Prostate gland (tissue), 2 donors: ENCODE data around the gene CHRM3. TPM values are rescaled to one million over a fixed set of nuclear protein-coding genes. Genes with fewer than 3 reads are reported as not detected.

ENCODE experiments used
- DNase-seq: peaks from one replicate; pipeline ENCODE4 v3.0.0-alpha.2; 2019; ENCODE audit warnings: low spot score
- H3K27ac ChIP-seq, 2 donors: fragments of 200-600 bp; sonication (generic); 2 replicates each; pipeline ENCODE4 v1.5.1; 2017 to 2019
- H3K27me3 ChIP-seq: fragments of 200-600 bp; sonication (generic); replicated peaks from 2 replicates; pipeline ENCODE4 v1.5.1; 2019; ENCODE audit not compliant: insufficient read depth
- H3K36me3 ChIP-seq, 2 donors: fragments of 200-600 bp; sonication (generic); 1 replicate in 1 of 2; 2 replicates in 1 of 2; pipeline versions ENCODE4 v1.5.1 to v1.8.1; 2017 to 2019
- H3K4me1 ChIP-seq: fragments of 200-600 bp; sonication (generic); replicated peaks from 2 replicates; pipeline ENCODE4 v1.5.1; 2019
- H3K4me3 ChIP-seq, 2 donors: fragments of 200-600 bp; sonication (generic); 2 replicates each; pipeline ENCODE4 v1.5.1; 2017 to 2019
- H3K9me3 ChIP-seq: fragments of 200-600 bp; sonication (generic); 2 replicates; pipeline ENCODE4 v1.5.1; 2017
- CTCF ChIP-seq, 4 experiments: fragments of 200-600 bp in 2 of 4; fragments of 450-650 bp in 2 of 4; sonication (generic) in 2 of 4; IDR thresholded peaks; 1 replicate in 3 of 4; 2 replicates in 1 of 4; pipeline ENCODE4 v1.5.1; 2016 to 2019; ENCODE audit warnings: antibody characterized with exemption in 4 of 4, mild to moderate bottlenecking in 2 of 4, moderate library complexity in 2 of 4
- POLR2A ChIP-seq: fragments of 450-650 bp; IDR thresholded peaks from one replicate; pipeline ENCODE4 v1.6.1; 2016; ENCODE audit warnings: antibody characterized with exemption, mild to moderate bottlenecking
- POLR2AphosphoS5 ChIP-seq: sonication (generic); formaldehyde crosslinking; IDR thresholded peaks from one replicate; pipeline ENCODE4 v1.6.1; 2017; ENCODE audit warnings: antibody characterized with exemption
- WGBS: methylation state at CpG from one replicate; pipeline ENCODE4 v1.1.5; 2018; 5-methylcytosine and 5-hydroxymethylcytosine counted together
- intact Hi-C: fragments of 100-400 bp; cut with DNase I; formaldehyde crosslinking; loops from one replicate; pipeline ENCODE4 v1.14.2; 2022
- total RNA-seq, 2 donors: library from RNA; depleted of rRNA; stranded (reverse); fragments of >200 nt; gene quantifications; one replicate each; pipeline ENCODE4 v1.1.0, GENCODE V29; 2016

Gene CHRM3
- total RNA-seq, 2 donors from 2014 or later = 2.2 to 3.9 TPM

GRCh38 chr1:239349699-239350098 lies 36.7 kb upstream of the CHRM3 start:
- no peak overlapping the region for H3K4me3 ChIP-seq
- no peaks in the 10 kb centered on the region for H3K27me3 ChIP-seq
- no peaks in the 10 kb centered on the region for H3K36me3 ChIP-seq
- intact Hi-C loops = no loop called here
- H3K4me1 ChIP-seq = no peaks in the 10 kb centered on the region
- no peaks in the 10 kb centered on the region for H3K9me3 ChIP-seq
- no peak for TF ChIP-seq POLR2AphosphoS5
- no peak for TF ChIP-seq CTCF (IDR thresholded peaks at IDR 0.05)
- TF ChIP-seq POLR2A = no peak
- WGBS = 93% methylated on average over 6 of the region's 6 CpGs
- no peak for DNase-seq
- no peak overlapping the region for H3K27ac ChIP-seq

- no peaks in the 10 kb centered on the region for H3K9me3 ChIP-seq
- WGBS = 59% methylated on average over 3 of the region's 3 CpGs
- DNase-seq = no peak
- H3K36me3 ChIP-seq = no peaks in the 10 kb centered on the region
- TF ChIP-seq POLR2AphosphoS5 (no peak), POLR2A (no peak), CTCF (IDR thresholded peaks at IDR 0.05) (no peak)
- intact Hi-C loops = no loop called here
- H3K27me3 ChIP-seq = no peaks in the 10 kb centered on the region
- H3K4me3 ChIP-seq = no peak overlapping the region
- H3K4me1 ChIP-seq = no peaks in the 10 kb centered on the region
- H3K27ac ChIP-seq = no peak overlapping the region
Observed at GRCh38 chr1:239353536-239353935, 32.8 kb upstream of the CHRM3 start.

DNA sequence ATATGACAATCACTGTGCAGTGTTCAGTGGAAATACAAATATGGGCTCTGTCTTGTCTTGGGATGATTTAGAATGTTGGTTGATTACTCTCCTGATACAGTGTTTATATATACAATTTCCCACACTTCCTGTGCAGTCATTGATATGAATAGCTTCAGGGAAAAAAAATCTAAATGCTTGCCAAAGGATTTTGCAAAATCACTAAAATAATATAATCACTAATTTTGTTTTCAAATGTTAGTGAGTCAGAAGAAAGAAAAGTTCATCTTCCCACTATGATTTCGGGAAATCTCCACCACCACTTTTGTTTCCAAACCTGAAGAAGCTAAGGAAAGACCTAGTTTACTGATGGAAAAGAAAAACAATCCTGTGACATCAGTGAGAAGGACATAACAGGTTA lies 32.1 kb upstream of the CHRM3 start:
- intact Hi-C loops = no loop called here
- DNase-seq = no peak
- H3K4me3 ChIP-seq = no peak overlapping the region
- no peaks in the 10 kb centered on the region for H3K9me3 ChIP-seq
- H3K27me3 ChIP-seq = no peaks in the 10 kb centered on the region
- 70% methylated on average over 1 of the region's 1 CpG for WGBS
- no peak overlapping the region for H3K27ac ChIP-seq
- no peaks in the 10 kb centered on the region for H3K4me1 ChIP-seq
- no peaks in the 10 kb centered on the region for H3K36me3 ChIP-seq
- TF ChIP-seq POLR2AphosphoS5 (no peak), POLR2A (no peak), CTCF (IDR thresholded peaks at IDR 0.05) (no peak)

GRCh38 chr1:239357867-239358266 lies 28.5 kb upstream of the CHRM3 start:
- intact Hi-C loops = no loop called here
- Histone ChIP-seq H3K36me3 (no peaks in the 10 kb centered on the region), H3K4me3 (no peak overlapping the region), H3K27me3 (no peaks in the 10 kb centered on the region), H3K4me1 (no peaks in the 10 kb centered on the region), H3K27ac (no peak overlapping the region), H3K9me3 (no peaks in the 10 kb centered on the region)
- DNase-seq = no peak
- TF ChIP-seq POLR2A (no peak), POLR2AphosphoS5 (no peak)
- 83% methylated on average over 2 of the region's 2 CpGs for WGBS

GRCh38 chr1:239361403-239361802 lies 25.0 kb upstream of the CHRM3 start:
- no peaks in the 10 kb centered on the region for H3K27me3 ChIP-seq
- no peak for DNase-seq
- H3K4me3 ChIP-seq = no peak overlapping the region
- no peaks in the 10 kb centered on the region for H3K9me3 ChIP-seq
- no peak overlapping the region for H3K27ac ChIP-seq
- H3K36me3 ChIP-seq = no peaks in the 10 kb centered on the region
- WGBS = 13% methylated on average over 4 of the region's 4 CpGs
- H3K4me1 ChIP-seq = no peaks in the 10 kb centered on the region
- intact Hi-C loops = no loop called here
- TF ChIP-seq POLR2AphosphoS5 (no peak), CTCF (IDR thresholded peaks at IDR 0.05) (no peak), POLR2A (no peak)
